Activated CD4-positive, alpha-beta T cell treated with anti-CD3 and anti-CD28 coated beads for 48 hours (primary cell): Measurements from ENCODE around the gene ABHD17A.
A peak's percentile ranks its signal among the peaks of the same experiment; 100 is the strongest.

Experiments
- DNase-seq: peaks from one replicate; pipeline ENCODE4 v3.0.0-alpha.2; 2020

ABHD17A gene

GRCh38 chr19:1885398-1886119, at the start of gene ABHD17A:
Gene ABHD17A (minus strand): TSS chr19:1885496. CDS start chr19:1881566, 3,930 bp downstream.
- DNase-seq, result peak; percentile 97

GRCh38 chr19:1933942-1934341, 48.6 kb upstream of the ABHD17A start:
- no peak for DNase-seq

GRCh38 chr19:1933244-1933643, 47.9 kb upstream of the ABHD17A start:
- no peak for DNase-seq

- no peak for DNase-seq
Measured at GRCh38 chr19:1932395-1932794, 47.1 kb upstream of the ABHD17A start.

- DNase-seq, result no peak
Measured at GRCh38 chr19:1931445-1931844, 46.1 kb upstream of the ABHD17A start.

- DNase-seq, result peak; percentile 86
Measured at GRCh38 chr19:1929021-1929742, 43.9 kb upstream of the ABHD17A start.

- DNase-seq, result no peak
Measured at GRCh38 chr19:1925544-1925943, 40.2 kb upstream of the ABHD17A start.

GRCh38 chr19:1924320-1924961, 39.1 kb upstream of the ABHD17A start:
- DNase-seq, result no peak

GRCh38 chr19:1923319-1923718, 38.0 kb upstream of the ABHD17A start:
- DNase-seq, result peak; percentile 70

GRCh38 chr19:1922803-1923202, 37.5 kb upstream of the ABHD17A start:
- no peak for DNase-seq

GRCh38 chr19:1921825-1922224, 36.5 kb upstream of the ABHD17A start:
- no peak for DNase-seq

- no peak for DNase-seq
Measured at GRCh38 chr19:1921326-1921725, 36.0 kb upstream of the ABHD17A start.

GRCh38 chr19:1920644-1921043, 35.3 kb upstream of the ABHD17A start:
- no peak for DNase-seq

GRCh38 chr19:1918975-1919374, 33.7 kb upstream of the ABHD17A start:
- no peak for DNase-seq

GRCh38 chr19:1917926-1918325, 32.6 kb upstream of the ABHD17A start:
- no peak for DNase-seq

- DNase-seq, result no peak
Measured at GRCh38 chr19:1917146-1917545, 31.9 kb upstream of the ABHD17A start.

GRCh38 chr19:1914826-1915341, 29.6 kb upstream of the ABHD17A start:
- DNase-seq, result no peak

- DNase-seq, result no peak
Measured at GRCh38 chr19:1913781-1914577, 28.7 kb upstream of the ABHD17A start.

- DNase-seq, result no peak
Measured at GRCh38 chr19:1912760-1913505, 27.6 kb upstream of the ABHD17A start.

- DNase-seq, result no peak
Measured at GRCh38 chr19:1911995-1912394, 26.7 kb upstream of the ABHD17A start.

- no peak for DNase-seq
Measured at GRCh38 chr19:1911098-1911497, 25.8 kb upstream of the ABHD17A start.

GRCh38 chr19:1910177-1910576, 24.9 kb upstream of the ABHD17A start:
- DNase-seq, result no peak
